ENCODE measurements around the gene SLC9A7. TPM values are rescaled to one million over a fixed set of nuclear protein-coding genes. Genes with fewer than 3 reads are reported as not detected.

SLC9A7 gene
- total RNA-seq, 1 experiment from 2014 or later = not detected

DNA sequence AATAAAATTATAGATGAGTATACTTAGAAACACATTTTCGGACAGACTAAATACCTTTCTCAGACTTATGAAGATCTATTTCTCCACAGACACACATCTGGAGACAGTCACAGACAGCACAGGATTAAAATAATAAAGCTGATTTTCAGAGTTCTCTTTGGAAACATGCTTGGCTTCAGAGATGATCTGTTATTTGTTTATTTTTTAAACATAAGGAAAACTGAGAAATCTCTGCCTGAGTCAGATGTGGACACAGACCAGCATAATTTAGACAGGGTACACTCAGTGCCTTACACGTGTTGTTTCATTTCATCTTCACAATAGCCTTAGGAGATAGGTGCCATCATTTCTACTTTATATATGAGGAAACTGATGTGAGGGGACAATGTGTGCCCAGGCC, 92.1 kb downstream of the SLC9A7 start:
- Histone ChIP-seq H3K27ac (ENCODE audit: low read length) (no peak overlapping the region), H3K9ac (ENCODE audit: low read length) (no peak overlapping the region), H2AFZ (ENCODE audit: low read length) (no peak overlapping the region), H4K20me1 (ENCODE audit: insufficient read depth, low read depth, low read length) (no peaks in the 10 kb centered on the region), H3K9me2 (replicated peaks; ENCODE audit: insufficient read depth, low read length) (no peaks in the 10 kb centered on the region), H3K4me3 (ENCODE audit: low read length) (no peak overlapping the region), H3K4me1 (ENCODE audit: low read length) (no peaks in the 10 kb centered on the region), H3K36me3 (ENCODE audit: insufficient read depth, low read length) (no peaks in the 10 kb centered on the region), H3K4me2 (ENCODE audit: low read depth, low read length, poor library complexity, severe bottlenecking) (no peak overlapping the region), H3K27me3 (ENCODE audit: low read length) (no peaks in the 10 kb centered on the region), H3K79me2 (ENCODE audit: low read length) (no peaks in the 10 kb centered on the region), H3K9me3 (ENCODE audit: low read length) (no peaks in the 10 kb centered on the region)
- DNase-seq = no peak

DNA sequence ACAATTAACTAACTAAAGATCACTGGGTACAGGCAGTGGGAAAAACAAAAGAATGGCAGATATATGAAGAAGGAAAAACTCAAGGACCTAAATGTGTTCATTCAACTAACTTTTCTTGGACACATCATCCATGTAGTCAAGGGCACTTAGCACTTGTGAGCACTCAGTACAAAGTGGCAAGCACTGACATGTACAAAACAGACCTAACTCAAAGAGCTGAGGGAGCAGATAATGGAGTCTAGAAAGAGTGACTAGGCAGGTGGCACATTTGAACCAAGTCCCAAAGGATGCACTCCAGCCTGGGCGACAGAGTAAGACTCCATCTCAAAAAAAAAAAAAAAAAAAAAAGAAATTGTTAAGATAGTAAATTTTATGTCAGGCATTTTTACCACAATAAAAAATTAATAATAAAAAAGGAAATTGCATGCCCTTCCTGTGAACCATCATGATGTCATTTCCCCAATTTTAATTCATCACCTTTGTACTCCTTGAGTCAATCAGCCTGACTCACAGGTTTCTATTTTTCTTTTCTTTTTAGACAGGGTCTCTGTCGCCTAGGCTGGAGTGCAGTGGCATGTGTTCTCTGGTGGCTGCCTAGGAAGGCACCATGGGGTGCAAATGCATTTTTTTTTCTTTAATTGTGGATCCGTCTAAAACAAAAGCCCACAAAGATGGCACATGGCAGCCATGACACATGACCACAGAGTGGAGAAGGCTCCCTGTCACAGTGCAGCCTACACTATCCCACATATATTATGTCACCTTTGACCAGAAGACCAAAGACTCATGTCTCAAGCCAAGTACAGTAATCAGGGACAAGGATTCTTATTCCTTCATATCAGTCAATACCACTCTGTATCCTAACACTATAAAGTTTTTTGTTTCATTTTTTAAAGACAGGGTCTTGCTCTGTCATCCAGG, 93.4 kb downstream of the SLC9A7 start:
- H3K36me3 ChIP-seq (ENCODE audit: insufficient read depth, low read length) = no peaks in the 10 kb centered on the region
- H3K9ac ChIP-seq (ENCODE audit: low read length) = no peak overlapping the region
- H3K9me2 ChIP-seq (replicated peaks; ENCODE audit: insufficient read depth, low read length) = no peaks in the 10 kb centered on the region
- H3K27me3 ChIP-seq (ENCODE audit: low read length) = no peaks in the 10 kb centered on the region
- H3K79me2 ChIP-seq (ENCODE audit: low read length) = no peaks in the 10 kb centered on the region
- no peaks in the 10 kb centered on the region for H3K9me3 ChIP-seq (ENCODE audit: low read length)
- H3K4me2 ChIP-seq (ENCODE audit: low read depth, low read length, poor library complexity, severe bottlenecking) = no peak overlapping the region
- H3K4me1 ChIP-seq (ENCODE audit: low read length) = no peaks in the 10 kb centered on the region
- H2AFZ ChIP-seq (ENCODE audit: low read length) = no peak overlapping the region
- no peak overlapping the region for H3K4me3 ChIP-seq (ENCODE audit: low read length)
- H4K20me1 ChIP-seq (ENCODE audit: insufficient read depth, low read depth, low read length) = no peaks in the 10 kb centered on the region
- no peak for DNase-seq
- no peak overlapping the region for H3K27ac ChIP-seq (ENCODE audit: low read length)

DNA sequence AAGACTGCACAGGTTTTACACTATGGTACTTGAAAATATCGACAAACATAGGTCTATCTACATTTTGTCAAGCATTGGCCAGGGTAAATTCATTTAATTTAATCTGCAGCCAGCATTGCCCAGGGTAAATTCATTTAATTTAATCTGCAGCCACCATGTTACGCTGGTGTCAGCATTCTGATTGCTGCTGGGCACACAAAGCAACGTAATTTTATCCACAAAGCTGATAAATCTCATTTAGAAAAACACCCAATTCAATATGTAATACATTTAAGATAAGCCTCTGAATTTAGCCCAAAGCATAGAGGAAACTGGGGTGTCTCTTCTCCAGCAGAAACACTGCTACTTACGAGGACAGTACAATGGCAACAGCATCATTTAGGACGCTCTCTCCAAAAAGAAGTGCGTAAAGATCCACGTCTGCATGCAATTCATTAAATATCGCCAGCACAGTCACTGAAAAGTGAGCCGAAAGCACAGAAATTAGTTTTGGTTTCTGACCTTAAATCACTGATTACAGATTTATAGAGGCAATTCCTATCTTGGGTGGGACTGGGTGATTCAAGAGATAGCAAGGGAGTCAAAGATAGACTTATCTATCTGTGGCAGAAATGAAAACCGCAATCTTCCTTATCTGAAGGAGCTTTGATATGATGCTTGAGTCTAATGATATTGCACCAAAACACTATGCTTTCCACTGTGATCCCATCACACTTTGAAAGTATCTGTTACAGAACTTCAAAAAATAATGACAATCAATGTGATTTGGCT, 96.5 kb downstream of the SLC9A7 start:
- Histone ChIP-seq H3K9ac (ENCODE audit: low read length) (no peak overlapping the region), H3K79me2 (ENCODE audit: low read length) (no peaks in the 10 kb centered on the region), H3K9me3 (ENCODE audit: low read length) (no peaks in the 10 kb centered on the region), H3K9me2 (replicated peaks; ENCODE audit: insufficient read depth, low read length) (no peaks in the 10 kb centered on the region), H3K4me2 (ENCODE audit: low read depth, low read length, poor library complexity, severe bottlenecking) (no peak overlapping the region), H3K27ac (ENCODE audit: low read length) (no peak overlapping the region), H3K4me1 (ENCODE audit: low read length) (no peaks in the 10 kb centered on the region), H3K4me3 (ENCODE audit: low read length) (no peak overlapping the region), H4K20me1 (ENCODE audit: insufficient read depth, low read depth, low read length) (no peaks in the 10 kb centered on the region), H2AFZ (ENCODE audit: low read length) (no peak overlapping the region), H3K27me3 (ENCODE audit: low read length) (no peaks in the 10 kb centered on the region), H3K36me3 (ENCODE audit: insufficient read depth, low read length) (no peaks in the 10 kb centered on the region)
- DNase-seq = no peak

DNA sequence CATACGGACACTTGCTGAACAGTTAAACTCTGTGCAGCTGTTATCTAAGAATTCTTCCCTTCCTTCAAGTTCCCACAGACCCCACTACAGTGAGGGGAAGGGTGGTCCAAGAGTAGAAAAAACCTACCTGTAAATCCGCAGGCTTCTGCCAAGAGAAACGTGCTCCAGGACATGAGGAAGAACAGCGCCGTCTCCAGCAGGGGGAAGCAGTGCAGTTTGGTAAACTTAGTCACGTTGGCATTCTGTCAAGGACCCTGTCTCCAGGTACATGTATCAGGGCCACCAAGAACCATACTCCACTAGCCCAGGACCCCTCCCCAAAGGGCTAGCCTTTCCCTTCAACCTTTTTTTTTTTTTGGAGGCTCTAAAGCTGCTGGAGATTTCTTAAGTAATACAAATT, 105.4 kb downstream of the SLC9A7 start:
- Histone ChIP-seq H4K20me1 (ENCODE audit: insufficient read depth, low read depth, low read length) (no peaks in the 10 kb centered on the region), H3K27ac (ENCODE audit: low read length) (no peak overlapping the region), H3K4me3 (ENCODE audit: low read length) (no peak overlapping the region), H3K36me3 (ENCODE audit: insufficient read depth, low read length) (no peaks in the 10 kb centered on the region), H3K9ac (ENCODE audit: low read length) (no peak overlapping the region), H3K9me3 (ENCODE audit: low read length) (no peaks in the 10 kb centered on the region), H2AFZ (ENCODE audit: low read length) (no peak overlapping the region), H3K79me2 (ENCODE audit: low read length) (no peaks in the 10 kb centered on the region), H3K9me2 (replicated peaks; ENCODE audit: insufficient read depth, low read length) (no peaks in the 10 kb centered on the region), H3K4me2 (ENCODE audit: low read depth, low read length, poor library complexity, severe bottlenecking) (no peak overlapping the region), H3K4me1 (ENCODE audit: low read length) (no peaks in the 10 kb centered on the region), H3K27me3 (ENCODE audit: low read length) (no peaks in the 10 kb centered on the region)
- DNase-seq = peak; percentile 67

DNA sequence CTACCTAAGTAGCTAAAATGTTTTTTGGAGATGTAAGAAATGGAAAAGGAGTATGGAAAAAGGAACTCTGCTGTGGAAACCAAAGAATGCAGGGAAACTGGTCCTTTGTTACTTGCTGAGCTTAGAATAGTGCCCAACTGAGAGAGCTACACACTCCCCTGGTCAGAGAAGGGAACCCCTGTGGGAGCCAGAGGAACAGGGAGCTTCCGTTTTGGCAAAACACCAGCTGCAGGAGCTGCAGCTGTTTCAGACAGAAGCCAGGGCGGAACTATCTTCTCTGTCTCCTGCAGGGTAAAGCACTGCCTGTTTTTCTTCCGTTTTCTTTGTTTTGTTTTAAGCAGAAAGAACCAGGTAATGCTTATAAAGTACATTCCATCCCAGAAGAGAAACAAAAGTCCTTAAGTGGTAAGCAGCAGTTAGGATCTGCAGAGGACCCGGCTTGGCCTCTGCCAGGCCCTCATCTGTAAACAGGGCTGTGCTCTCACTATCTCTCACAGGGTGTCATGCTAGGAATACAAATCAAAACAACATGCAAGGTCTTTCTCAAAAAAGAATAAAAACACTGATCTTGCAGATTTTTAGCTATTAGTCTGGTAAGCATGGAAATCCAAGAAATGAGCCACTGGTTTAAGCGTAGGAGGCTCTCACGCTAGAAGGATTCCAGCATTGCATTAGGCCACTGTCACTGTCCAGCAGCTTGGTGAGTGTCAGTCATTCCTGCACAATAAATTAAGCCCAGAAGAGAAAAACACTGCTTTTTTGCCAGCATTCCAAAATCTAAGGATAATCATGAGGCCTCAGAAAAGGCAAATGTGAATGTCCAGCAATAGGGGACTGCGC, 109.3 kb downstream of the SLC9A7 start:
- H3K27ac ChIP-seq (ENCODE audit: low read length) = no peak overlapping the region
- H3K4me3 ChIP-seq (ENCODE audit: low read length) = no peak overlapping the region
- no peaks in the 10 kb centered on the region for H3K4me1 ChIP-seq (ENCODE audit: low read length)
- no peaks in the 10 kb centered on the region for H3K9me3 ChIP-seq (ENCODE audit: low read length)
- H3K36me3 ChIP-seq (ENCODE audit: insufficient read depth, low read length) = no peaks in the 10 kb centered on the region
- no peaks in the 10 kb centered on the region for H3K9me2 ChIP-seq (replicated peaks; ENCODE audit: insufficient read depth, low read length)
- H3K4me2 ChIP-seq (ENCODE audit: low read depth, low read length, poor library complexity, severe bottlenecking) = no peak overlapping the region
- DNase-seq = no peak
- no peak overlapping the region for H3K9ac ChIP-seq (ENCODE audit: low read length)
- H2AFZ ChIP-seq (ENCODE audit: low read length) = no peak overlapping the region
- H4K20me1 ChIP-seq (ENCODE audit: insufficient read depth, low read depth, low read length) = no peaks in the 10 kb centered on the region
- no peaks in the 10 kb centered on the region for H3K27me3 ChIP-seq (ENCODE audit: low read length)
- H3K79me2 ChIP-seq (ENCODE audit: low read length) = no peaks in the 10 kb centered on the region

DNA sequence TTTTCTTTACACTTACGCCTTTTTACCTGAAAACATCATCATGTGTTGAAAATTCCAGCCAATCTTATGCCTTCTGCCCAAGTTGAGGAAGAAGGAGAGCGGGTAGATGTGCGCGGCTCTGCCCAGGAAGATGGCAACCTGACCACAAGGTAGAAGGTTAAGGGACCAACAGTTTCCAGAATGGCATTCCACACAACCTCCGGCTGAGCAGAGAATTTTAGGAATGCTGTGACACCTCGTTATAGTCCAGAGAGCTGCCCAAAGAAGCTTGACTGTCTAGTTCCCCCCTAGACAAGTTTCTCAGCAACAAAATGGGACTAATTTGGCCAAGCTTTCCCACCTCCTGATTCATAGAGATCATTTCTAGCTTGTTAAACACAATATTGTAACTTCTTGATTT, 110.3 kb downstream of the SLC9A7 start:
- Histone ChIP-seq H3K9me2 (replicated peaks; ENCODE audit: insufficient read depth, low read length) (no peaks in the 10 kb centered on the region), H3K4me2 (ENCODE audit: low read depth, low read length, poor library complexity, severe bottlenecking) (no peak overlapping the region), H3K79me2 (ENCODE audit: low read length) (no peaks in the 10 kb centered on the region), H3K36me3 (ENCODE audit: insufficient read depth, low read length) (no peaks in the 10 kb centered on the region), H4K20me1 (ENCODE audit: insufficient read depth, low read depth, low read length) (no peaks in the 10 kb centered on the region), H3K27ac (ENCODE audit: low read length) (no peak overlapping the region), H3K9me3 (ENCODE audit: low read length) (no peaks in the 10 kb centered on the region), H3K9ac (ENCODE audit: low read length) (no peak overlapping the region), H3K4me1 (ENCODE audit: low read length) (no peaks in the 10 kb centered on the region), H2AFZ (ENCODE audit: low read length) (no peak overlapping the region), H3K4me3 (ENCODE audit: low read length) (no peak overlapping the region), H3K27me3 (ENCODE audit: low read length) (no peaks in the 10 kb centered on the region)
- DNase-seq = no peak

DNA sequence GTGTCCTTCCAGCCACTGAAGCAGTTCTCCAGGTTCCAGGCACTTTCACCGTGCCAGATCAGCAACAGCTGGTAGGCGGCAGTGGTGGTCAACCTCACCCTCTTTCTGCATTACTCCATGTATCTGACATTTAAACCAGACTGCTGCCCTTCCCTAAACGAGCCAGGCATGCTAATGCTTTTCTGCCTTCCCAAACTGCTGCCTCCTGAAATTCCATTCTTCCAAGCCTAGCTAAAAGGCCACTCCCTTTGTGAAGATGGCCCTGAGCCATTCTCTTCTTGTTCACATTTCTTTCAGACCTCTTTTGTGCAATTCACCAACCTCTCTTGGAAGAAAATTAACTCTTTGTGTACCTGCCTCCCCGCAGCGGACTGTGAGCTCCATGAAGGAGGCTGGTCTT, 111.7 kb downstream of the SLC9A7 start:
- Histone ChIP-seq H3K27ac (ENCODE audit: low read length) (no peak overlapping the region), H3K79me2 (ENCODE audit: low read length) (no peaks in the 10 kb centered on the region), H3K9ac (ENCODE audit: low read length) (no peak overlapping the region), H2AFZ (ENCODE audit: low read length) (no peak overlapping the region), H3K4me1 (ENCODE audit: low read length) (no peaks in the 10 kb centered on the region), H3K4me3 (ENCODE audit: low read length) (no peak overlapping the region), H4K20me1 (ENCODE audit: insufficient read depth, low read depth, low read length) (no peaks in the 10 kb centered on the region), H3K27me3 (ENCODE audit: low read length) (no peaks in the 10 kb centered on the region), H3K4me2 (ENCODE audit: low read depth, low read length, poor library complexity, severe bottlenecking) (no peak overlapping the region), H3K9me3 (ENCODE audit: low read length) (no peaks in the 10 kb centered on the region), H3K9me2 (replicated peaks; ENCODE audit: insufficient read depth, low read length) (no peaks in the 10 kb centered on the region), H3K36me3 (ENCODE audit: insufficient read depth, low read length) (no peaks in the 10 kb centered on the region)
- DNase-seq = no peak

DNA sequence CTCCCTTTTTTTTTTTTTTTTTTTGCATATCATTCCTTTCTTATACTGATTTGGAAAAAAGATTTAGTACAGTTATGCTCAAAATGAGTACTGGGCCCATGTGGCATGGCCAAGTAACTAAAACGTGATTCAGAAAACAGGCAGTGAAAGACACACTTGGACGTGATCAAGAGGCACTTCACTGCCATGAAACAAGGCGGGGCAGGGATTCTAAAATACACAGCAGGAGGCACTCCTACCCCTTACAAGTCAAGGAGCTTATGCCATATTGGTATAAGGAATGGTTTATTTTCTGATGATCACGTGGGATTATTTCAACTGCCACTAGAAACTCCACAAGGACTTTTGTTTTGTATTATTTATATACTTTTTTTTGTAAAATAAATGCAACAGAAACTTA, 113.3 kb downstream of the SLC9A7 start:
- H3K9me2 ChIP-seq (replicated peaks; ENCODE audit: insufficient read depth, low read length) = no peaks in the 10 kb centered on the region
- H3K79me2 ChIP-seq (ENCODE audit: low read length) = no peaks in the 10 kb centered on the region
- no peak overlapping the region for H3K4me2 ChIP-seq (ENCODE audit: low read depth, low read length, poor library complexity, severe bottlenecking)
- no peaks in the 10 kb centered on the region for H3K9me3 ChIP-seq (ENCODE audit: low read length)
- H3K9ac ChIP-seq (ENCODE audit: low read length) = no peak overlapping the region
- no peak for DNase-seq
- H3K36me3 ChIP-seq (ENCODE audit: insufficient read depth, low read length) = no peaks in the 10 kb centered on the region
- no peaks in the 10 kb centered on the region for H3K27me3 ChIP-seq (ENCODE audit: low read length)
- H4K20me1 ChIP-seq (ENCODE audit: insufficient read depth, low read depth, low read length) = no peaks in the 10 kb centered on the region
- no peak overlapping the region for H3K27ac ChIP-seq (ENCODE audit: low read length)
- H2AFZ ChIP-seq (ENCODE audit: low read length) = no peak overlapping the region
- no peaks in the 10 kb centered on the region for H3K4me1 ChIP-seq (ENCODE audit: low read length)
- H3K4me3 ChIP-seq (ENCODE audit: low read length) = no peak overlapping the region

Data from Karpas-422 (cell line).